Stimulated activated CD8-positive, alpha-beta memory T cell treated with anti-CD3 and anti-CD28 coated beads, Interleukin-2, amount 100 ng/mL, for 1 hour (primary cell): Measurements from ENCODE around the gene ANKRD34B.
"Not testable (repeated sequence)": the region's sequence is repeated elsewhere in the genome, so short reads cannot be mapped to it uniquely, and the experiment has no call there.

ENCODE experiments used
- DNase-seq, 2 donors: peaks; one replicate each; pipeline ENCODE4 v3.0.0-alpha.2; 2020; ENCODE audit warnings: low read depth in 2 of 2

ANKRD34B gene

GRCh38 chr5:80569961-80570786 lies at the start of gene ANKRD34B:
Gene ANKRD34B, minus strand, starts transcription at chr5:80570280. Its CDS starts 10,261 bp downstream, at chr5:80560019.
- no peak for DNase-seq

- DNase-seq, result no peak
Measured at GRCh38 chr5:80619086-80619485, 49.0 kb upstream of the ANKRD34B start.

- no peak for DNase-seq
Measured at GRCh38 chr5:80618438-80618837, 48.4 kb upstream of the ANKRD34B start.

- DNase-seq, result no peak
Measured at GRCh38 chr5:80615266-80615914, 45.3 kb upstream of the ANKRD34B start.

GRCh38 chr5:80609692-80610091 lies 39.6 kb upstream of the ANKRD34B start:
- no peak for DNase-seq

- no peak for DNase-seq
Measured at GRCh38 chr5:80608731-80609130, 38.7 kb upstream of the ANKRD34B start.

GRCh38 chr5:80607832-80608231 lies 37.8 kb upstream of the ANKRD34B start:
- DNase-seq, result no peak

- DNase-seq, result no peak
Measured at GRCh38 chr5:80607343-80607742, 37.3 kb upstream of the ANKRD34B start.

GRCh38 chr5:80600943-80601693 lies 31.0 kb upstream of the ANKRD34B start:
- no peak for DNase-seq

GRCh38 chr5:80597500-80597899 lies 27.4 kb upstream of the ANKRD34B start:
- no peak for DNase-seq

GRCh38 chr5:80594810-80595209 lies 24.7 kb upstream of the ANKRD34B start:
- no peak for DNase-seq

- DNase-seq, result no peak
Measured at GRCh38 chr5:80592761-80593160, 22.7 kb upstream of the ANKRD34B start.

- DNase-seq, result no peak
Measured at GRCh38 chr5:80592105-80592504, 22.0 kb upstream of the ANKRD34B start.

- no peak for DNase-seq
Measured at GRCh38 chr5:80591352-80591751, 21.3 kb upstream of the ANKRD34B start.

GRCh38 chr5:80590766-80591165 lies 20.7 kb upstream of the ANKRD34B start:
- no peak for DNase-seq

GRCh38 chr5:80588858-80589540 lies 18.9 kb upstream of the ANKRD34B start:
- DNase-seq, result no peak

GRCh38 chr5:80584770-80585169 lies 14.7 kb upstream of the ANKRD34B start:
- DNase-seq, result no peak

- DNase-seq, result not testable (repeated sequence)
Measured at GRCh38 chr5:80580291-80580690, 10.2 kb upstream of the ANKRD34B start.

- DNase-seq, result no peak
Measured at GRCh38 chr5:80579050-80579449, 9.0 kb upstream of the ANKRD34B start.

GRCh38 chr5:80577707-80578106 lies 7.6 kb upstream of the ANKRD34B start:
- no peak for DNase-seq

- DNase-seq, result no peak
Measured at GRCh38 chr5:80576383-80576782, 6.3 kb upstream of the ANKRD34B start.

GRCh38 chr5:80573062-80573461 lies 3.0 kb upstream of the ANKRD34B start:
- no peak for DNase-seq
